ENCODE results near the gene EDC4. TPM values are rescaled to one million over a fixed set of nuclear protein-coding genes. Genes with fewer than 3 reads are reported as not detected.

The EDC4 gene
- total and polyA plus RNA-seq, 9 of the 15 experiments (the other 6 are each of a cell fraction or from before 2014, with no cell fraction given): 1.1 to 131 (median 74.0) TPM

- TF ChIP-seq FOXO4 (CRISPR knock-in tag; IDR thresholded peaks at IDR 0.05): no peak
- peak; percentile 92 for TF ChIP-seq CXXC5 (CRISPR knock-in tag; IDR thresholded peaks at IDR 0.05)
- TF ChIP-seq GABPA (tag; conservative IDR thresholded peaks at IDR 0.05; ENCODE audit: low read depth): peak; percentile 99
- peak; percentile 79 for TF ChIP-seq MAX (CRISPR knock-in tag; IDR thresholded peaks at IDR 0.05)
- TF ChIP-seq BCLAF1 (IDR thresholded peaks at IDR 0.05; ENCODE audit: borderline replicate concordance in 1 of 2, control insufficient read depth in 1 of 2, low read depth in 2 of 2, low read length in 1 of 2): peak in 1 of 2 experiments; percentile 97; a peak in 2 of 4 replicates
- TF ChIP-seq SPI1 (IDR thresholded peaks at IDR 0.05; ENCODE audit: borderline replicate concordance, low read depth, low read length): no peak
- peak; percentile 85 for TF ChIP-seq CCNT2 (IDR thresholded peaks at IDR 0.05; ENCODE audit: borderline replicate concordance, extremely low read depth, insufficient read length, low read depth, low read length)
- peak; percentile 52; the same call in 1 of the 2 replicates for TF ChIP-seq ILF3 (IDR thresholded peaks at IDR 0.05; ENCODE audit: borderline replicate concordance)
- TF ChIP-seq JUND (IDR thresholded peaks at IDR 0.05; ENCODE audit: borderline replicate concordance, low read depth, low read length): peak; percentile 75
- peak; percentile 49; the same call in 1 of the 3 replicates for TF ChIP-seq JUND (tag; IDR thresholded peaks at IDR 0.05; ENCODE audit: borderline replicate concordance, low read depth, low read length)
- no peak for TF ChIP-seq SLC30A9 (CRISPR knock-in tag; IDR thresholded peaks at IDR 0.05)
- TF ChIP-seq RBM22 (IDR thresholded peaks at IDR 0.05; ENCODE audit: low read depth, low read length, poor library complexity, severe bottlenecking): peak; percentile 98
- 0 out of 2 replicates have a peak, but pooled peaks have one; percentile 26 for TF ChIP-seq NFRKB (IDR thresholded peaks at IDR 0.05; ENCODE audit: low read depth)
- no peak for TF ChIP-seq ZNF354B (CRISPR knock-in tag; IDR thresholded peaks at IDR 0.05)
- peak; percentile 83; the same call in 1 of the 2 replicates for TF ChIP-seq PREB (CRISPR knock-in tag; IDR thresholded peaks at IDR 0.05)
- peak in 1 of 2 experiments; percentile 91; a peak in 3 of 4 replicates for TF ChIP-seq MNT (conservative IDR thresholded peaks at IDR 0.05)
- peak; percentile 94 for TF ChIP-seq THAP7 (CRISPR knock-in tag; IDR thresholded peaks at IDR 0.05)
Observed at GRCh38 chr16:67872631-67873434, at the start of gene EDC4 (continued).
